CD4-positive, alpha-beta T cell treated with Interleukin-17A for 1 hour (primary cell): Measurements from ENCODE around the gene STXBP2.

Experiments used
- DNase-seq: peaks from one replicate; pipeline ENCODE4 v3.0.0-alpha.2; 2020

Gene STXBP2

GRCh38 chr19:7657131-7657751 lies 20.3 kb downstream of the STXBP2 start:
- DNase-seq: no peak

- DNase-seq: peak; percentile 75
Measured at GRCh38 chr19:7658219-7658686, 21.3 kb downstream of the STXBP2 start.

GRCh38 chr19:7661744-7662538 lies 25.0 kb downstream of the STXBP2 start:
- no peak for DNase-seq

- no peak for DNase-seq
Measured at GRCh38 chr19:7662657-7663056, 25.7 kb downstream of the STXBP2 start.

- no peak for DNase-seq
Measured at GRCh38 chr19:7663706-7664105, 26.8 kb downstream of the STXBP2 start.

- DNase-seq: no peak
Measured at GRCh38 chr19:7665076-7665475, 28.2 kb downstream of the STXBP2 start.

GRCh38 chr19:7668842-7669241 lies 31.9 kb downstream of the STXBP2 start, which contains the start of gene RETN:
TSS of gene RETN (plus strand) at chr19:7669049. CDS start at chr19:7669327, 278 bp downstream.
- DNase-seq: no peak

- DNase-seq: no peak
Measured at GRCh38 chr19:7669641-7670040, 32.7 kb downstream of the STXBP2 start.

GRCh38 chr19:7670150-7670783 lies 33.4 kb downstream of the STXBP2 start:
- DNase-seq: no peak

- DNase-seq: no peak
Measured at GRCh38 chr19:7670790-7671189, 33.9 kb downstream of the STXBP2 start.

- no peak for DNase-seq
Measured at GRCh38 chr19:7672522-7672921, 35.6 kb downstream of the STXBP2 start.

GRCh38 chr19:7674010-7675005 lies 37.4 kb downstream of the STXBP2 start:
- peak; percentile 48 for DNase-seq

- DNase-seq: no peak
Measured at GRCh38 chr19:7676376-7676775, 39.5 kb downstream of the STXBP2 start.

- no peak for DNase-seq
Measured at GRCh38 chr19:7676854-7677253, 39.9 kb downstream of the STXBP2 start, which contains the start of gene MCEMP1. TSS of gene MCEMP1 (plus strand) at chr19:7677090. CDS start at chr19:7677121, 31 bp downstream.

- no peak for DNase-seq
Measured at GRCh38 chr19:7677669-7678311, 40.9 kb downstream of the STXBP2 start.

- DNase-seq: peak; percentile 82
Measured at GRCh38 chr19:7678971-7679751, 42.3 kb downstream of the STXBP2 start.

GRCh38 chr19:7679771-7680605 lies 43.1 kb downstream of the STXBP2 start:
- no peak for DNase-seq

GRCh38 chr19:7680606-7681339 lies 43.9 kb downstream of the STXBP2 start, which contains the start of gene TRAPPC5:
TSS of gene TRAPPC5 (plus strand) at chr19:7680833. CDS start at chr19:7682254, 1,421 bp downstream.
- DNase-seq: peak; percentile 87
